Prostate gland (tissue), 2 donors: ENCODE results near the gene PCDHGB6.

Experiments used
- POLR2A ChIP-seq: fragments of 450-650 bp; IDR thresholded peaks from one replicate; pipeline ENCODE4 v1.6.1; 2016; ENCODE audit warnings: antibody characterized with exemption, mild to moderate bottlenecking
- TF ChIP-seq, protein P1 (sequence below), 4 experiments: fragments of 200-600 bp in 2 of 4; fragments of 450-650 bp in 2 of 4; sonication (generic) in 2 of 4; IDR thresholded peaks; 1 replicate in 3 of 4; 2 replicates in 1 of 4; pipeline ENCODE4 v1.5.1; 2016 to 2019; ENCODE audit warnings: antibody characterized with exemption in 4 of 4, mild to moderate bottlenecking in 2 of 4, moderate library complexity in 2 of 4

DNA sequence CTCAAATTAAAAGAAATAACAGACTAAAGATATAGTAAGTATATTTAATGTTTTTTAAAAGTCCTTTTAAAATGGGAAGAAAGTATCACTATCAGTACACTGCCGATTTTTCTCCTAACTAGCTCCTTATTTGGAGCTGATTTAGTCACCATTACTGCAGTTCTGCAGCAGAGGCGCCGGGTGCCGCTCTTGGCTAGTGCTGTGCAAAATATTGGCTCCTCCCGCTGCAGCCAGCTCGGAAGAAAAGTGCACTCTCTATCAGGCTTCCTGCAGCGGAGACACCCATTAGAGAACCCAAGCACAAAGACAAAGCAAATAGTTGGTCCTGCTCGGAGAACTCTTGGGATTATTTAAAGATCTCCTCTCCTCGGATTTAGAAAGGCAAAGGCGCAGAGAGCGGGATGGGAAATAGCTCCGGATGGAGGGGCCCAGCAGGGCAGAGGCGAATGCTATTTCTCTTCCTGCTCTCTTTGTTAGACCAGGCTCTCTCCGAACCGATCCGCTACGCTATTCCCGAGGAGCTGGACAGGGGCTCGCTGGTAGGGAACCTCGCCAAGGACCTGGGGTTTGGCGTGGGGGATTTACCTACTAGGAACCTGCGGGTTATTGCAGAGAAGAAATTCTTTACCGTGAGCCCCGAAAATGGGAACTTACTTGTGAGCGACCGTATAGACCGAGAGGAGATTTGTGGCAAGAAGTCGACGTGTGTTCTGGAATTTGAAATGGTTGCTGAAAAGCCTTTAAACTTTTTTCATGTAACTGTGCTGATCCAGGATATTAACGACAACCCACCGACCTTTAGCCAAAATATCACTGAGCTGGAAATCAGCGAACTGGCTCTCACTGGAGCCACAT lies 37.6 kb upstream of the PCDHGB6 start, which contains the start of gene PCDHGB3:
- TF ChIP-seq POLR2A: no peak
- TF ChIP-seq, protein P1, sequence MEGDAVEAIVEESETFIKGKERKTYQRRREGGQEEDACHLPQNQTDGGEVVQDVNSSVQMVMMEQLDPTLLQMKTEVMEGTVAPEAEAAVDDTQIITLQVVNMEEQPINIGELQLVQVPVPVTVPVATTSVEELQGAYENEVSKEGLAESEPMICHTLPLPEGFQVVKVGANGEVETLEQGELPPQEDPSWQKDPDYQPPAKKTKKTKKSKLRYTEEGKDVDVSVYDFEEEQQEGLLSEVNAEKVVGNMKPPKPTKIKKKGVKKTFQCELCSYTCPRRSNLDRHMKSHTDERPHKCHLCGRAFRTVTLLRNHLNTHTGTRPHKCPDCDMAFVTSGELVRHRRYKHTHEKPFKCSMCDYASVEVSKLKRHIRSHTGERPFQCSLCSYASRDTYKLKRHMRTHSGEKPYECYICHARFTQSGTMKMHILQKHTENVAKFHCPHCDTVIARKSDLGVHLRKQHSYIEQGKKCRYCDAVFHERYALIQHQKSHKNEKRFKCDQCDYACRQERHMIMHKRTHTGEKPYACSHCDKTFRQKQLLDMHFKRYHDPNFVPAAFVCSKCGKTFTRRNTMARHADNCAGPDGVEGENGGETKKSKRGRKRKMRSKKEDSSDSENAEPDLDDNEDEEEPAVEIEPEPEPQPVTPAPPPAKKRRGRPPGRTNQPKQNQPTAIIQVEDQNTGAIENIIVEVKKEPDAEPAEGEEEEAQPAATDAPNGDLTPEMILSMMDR (IDR thresholded peaks at IDR 0.05): peak in 1 of 4 experiments; percentile 21
